Trophoblast cell (in vitro differentiated cells and primary cell): ENCODE measurements around the gene NHLRC1.

ENCODE experiments used
- DNase-seq, 2 donors: peaks; one replicate each; pipeline ENCODE4 v3.0.0-alpha.2; 2016
- H2AFZ ChIP-seq: 2 replicates; pipeline ENCODE4 v1.6.1; 2013; ENCODE audit warnings: low read length, moderate library complexity, mild to moderate bottlenecking; ENCODE audit not compliant: insufficient read depth, poor library complexity
- H2AK5ac ChIP-seq: 2 replicates; pipeline ENCODE4 v1.6.1; 2013; ENCODE audit warnings: mild to moderate bottlenecking, low read length
- H2BK120ac ChIP-seq: 2 replicates; pipeline ENCODE4 v1.6.1; 2013; ENCODE audit warnings: low read length, mild to moderate bottlenecking, moderate library complexity; ENCODE audit not compliant: insufficient read depth, poor library complexity
- H2BK12ac ChIP-seq: 2 replicates; pipeline ENCODE4 v1.6.1; 2013; ENCODE audit warnings: mild to moderate bottlenecking, low read length, moderate library complexity
- H2BK5ac ChIP-seq: 2 replicates; pipeline ENCODE4 v1.6.1; 2013; ENCODE audit warnings: low read length, low read depth, moderate library complexity, mild to moderate bottlenecking; ENCODE audit not compliant: poor library complexity
- H3K14ac ChIP-seq: 2 replicates; pipeline ENCODE4 v1.6.1; 2013; ENCODE audit warnings: mild to moderate bottlenecking, low read length
- H3K18ac ChIP-seq: 2 replicates; pipeline ENCODE4 v1.6.1; 2013; ENCODE audit warnings: mild to moderate bottlenecking, low read length
- H3K23ac ChIP-seq: 2 replicates; pipeline ENCODE4 v1.6.1; 2013; ENCODE audit warnings: low read length
- H3K27ac ChIP-seq: 2 replicates; pipeline ENCODE4 v1.5.1; 2013; ENCODE audit warnings: low read depth, mild to moderate bottlenecking, inconsistent platforms, low read length, moderate library complexity
- H3K27me3 ChIP-seq: 2 replicates; pipeline ENCODE4 v1.6.1; 2013; ENCODE audit warnings: inconsistent platforms, mild to moderate bottlenecking, low read length, moderate library complexity; ENCODE audit not compliant: insufficient read depth
- H3K36me3 ChIP-seq, 2 experiments: 1 replicate in 1 of 2; 2 replicates in 1 of 2; pipeline ENCODE4 v1.6.1; 2013; ENCODE audit warnings: low read length in 2 of 2, mild to moderate bottlenecking in 2 of 2, moderate library complexity in 1 of 2; ENCODE audit not compliant: insufficient read depth in 2 of 2, control insufficient read depth in 1 of 2
- H3K4ac ChIP-seq: 2 replicates; pipeline ENCODE4 v1.6.1; 2013; ENCODE audit warnings: low read depth, mild to moderate bottlenecking, low read length, moderate library complexity
- H3K4me1 ChIP-seq, 2 experiments: 1 replicate in 1 of 2; 2 replicates in 1 of 2; pipeline ENCODE4 v1.6.1; 2013; ENCODE audit warnings: low read length in 2 of 2, mild to moderate bottlenecking in 2 of 2, moderate library complexity in 1 of 2; ENCODE audit not compliant: insufficient read depth in 2 of 2, control insufficient read depth in 1 of 2
- H3K4me2 ChIP-seq: 2 replicates; pipeline ENCODE4 v1.6.1; 2013; ENCODE audit warnings: inconsistent platforms, mild to moderate bottlenecking, low read length, moderate library complexity
- H3K4me3 ChIP-seq: 2 replicates; pipeline ENCODE4 v1.5.1; 2013; ENCODE audit warnings: mild to moderate bottlenecking, low read depth, low read length, inconsistent platforms
- H3K79me1 ChIP-seq: one replicate; pipeline ENCODE4 v1.6.1; 2013; ENCODE audit warnings: low read length
- H3K79me2 ChIP-seq: 2 replicates; pipeline ENCODE4 v1.6.1; 2013; ENCODE audit warnings: low read length, mild to moderate bottlenecking; ENCODE audit not compliant: control insufficient read depth, insufficient read depth, poor library complexity
- H3K9ac ChIP-seq: 2 replicates; pipeline ENCODE4 v1.6.1; 2013; ENCODE audit warnings: mild to moderate bottlenecking, low read length
- H3K9me3 ChIP-seq: 2 replicates; pipeline ENCODE4 v1.6.1; 2013; ENCODE audit warnings: low read depth, mild to moderate bottlenecking, control low read depth, inconsistent platforms, low read length; ENCODE audit not compliant: insufficient read depth
- H4K12ac ChIP-seq: 2 replicates; pipeline ENCODE4 v1.6.1; 2013; ENCODE audit warnings: low read depth, mild to moderate bottlenecking, low read length, moderate library complexity
- H4K8ac ChIP-seq: 2 replicates; pipeline ENCODE4 v1.6.1; 2013; ENCODE audit warnings: low read depth, mild to moderate bottlenecking, low read length, moderate library complexity
- H4K91ac ChIP-seq: one replicate; pipeline ENCODE4 v1.6.1; 2013; ENCODE audit warnings: low read depth, mild to moderate bottlenecking, low read length, moderate library complexity
- WGBS: extraction: QIAGEN DNeasy Blood & Tissue Kit; methylation state at CpG from one replicate; pipeline ENCODE4 v1.1.7; 2013; ENCODE audit warnings: missing lambda C conversion rate; ENCODE audit not compliant: insufficient read length, insufficient coverage; ENCODE audit errors: extremely low coverage; 5-methylcytosine and 5-hydroxymethylcytosine counted together

The NHLRC1 gene

DNA sequence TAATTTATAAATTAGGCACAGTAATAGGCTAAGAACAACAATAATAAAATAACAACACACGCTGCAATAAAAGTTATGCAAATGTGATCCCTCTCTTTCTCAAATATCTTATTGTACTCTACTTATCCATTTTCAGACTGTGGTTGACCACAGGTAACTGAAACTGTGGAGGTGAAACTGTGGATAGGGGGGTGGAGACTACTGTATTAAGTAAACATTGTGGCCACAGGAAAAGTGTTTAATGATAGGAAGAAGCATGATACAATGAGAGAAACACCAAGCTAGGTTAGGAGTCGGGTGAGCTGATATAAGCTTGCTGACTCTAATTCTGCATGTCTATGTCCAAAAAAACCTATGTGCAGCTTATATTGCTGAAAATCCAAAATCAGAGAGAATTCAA is 23.0 kb downstream of the NHLRC1 start:
- Histone ChIP-seq H3K36me3 (no peaks in the 10 kb centered on the region), H3K4me2 (no peak overlapping the region), H4K8ac (no peak overlapping the region), H2BK12ac (no peak overlapping the region), H3K79me2 (no peaks in the 10 kb centered on the region), H2AK5ac (no peak overlapping the region), H3K27ac (no peak overlapping the region), H3K23ac (no peak overlapping the region), H3K4me3 (no peak overlapping the region), H2BK120ac (no peak overlapping the region), H3K9me3 (no peaks in the 10 kb centered on the region), H2BK5ac (no peak overlapping the region), H4K91ac (no peak overlapping the region), H2AFZ (no peak overlapping the region), H4K12ac (no peak overlapping the region), H3K4ac (no peak overlapping the region), H3K14ac (no peak overlapping the region), H3K18ac (no peak overlapping the region), H3K79me1 (no peaks in the 10 kb centered on the region), H3K27me3 (no peaks in the 10 kb centered on the region), H3K4me1 (no peaks in the 10 kb centered on the region), H3K9ac (no peak overlapping the region)
- no CpG with 5 or more reads among the region's 2 CpGs for WGBS
- no peak for DNase-seq

- H3K9ac ChIP-seq, result no peak overlapping the region
- H2BK12ac ChIP-seq, result no peak overlapping the region
- H3K4me1 ChIP-seq, result no peaks in the 10 kb centered on the region
- H3K14ac ChIP-seq, result no peak overlapping the region
- H4K91ac ChIP-seq, result no peak overlapping the region
- no peaks in the 10 kb centered on the region for H3K79me1 ChIP-seq
- no peak overlapping the region for H3K27ac ChIP-seq
- WGBS, result no CpG with 5 or more reads among the region's 3 CpGs
- no peaks in the 10 kb centered on the region for H3K9me3 ChIP-seq
- no peaks in the 10 kb centered on the region for H3K79me2 ChIP-seq
- DNase-seq, result no peak
- H3K4me2 ChIP-seq, result no peak overlapping the region
- no peak overlapping the region for H2AK5ac ChIP-seq
- no peak overlapping the region for H3K4me3 ChIP-seq
- no peak overlapping the region for H4K8ac ChIP-seq
- no peak overlapping the region for H2BK5ac ChIP-seq
- H3K27me3 ChIP-seq, result no peaks in the 10 kb centered on the region
- no peak overlapping the region for H3K18ac ChIP-seq
- no peaks in the 10 kb centered on the region for H3K36me3 ChIP-seq
- no peak overlapping the region for H2AFZ ChIP-seq
- H2BK120ac ChIP-seq, result no peak overlapping the region
- H3K23ac ChIP-seq, result no peak overlapping the region
- H4K12ac ChIP-seq, result no peak overlapping the region
- H3K4ac ChIP-seq, result no peak overlapping the region
Observed at GRCh38 chr6:18096423-18096822, 26.1 kb downstream of the NHLRC1 start.

DNA sequence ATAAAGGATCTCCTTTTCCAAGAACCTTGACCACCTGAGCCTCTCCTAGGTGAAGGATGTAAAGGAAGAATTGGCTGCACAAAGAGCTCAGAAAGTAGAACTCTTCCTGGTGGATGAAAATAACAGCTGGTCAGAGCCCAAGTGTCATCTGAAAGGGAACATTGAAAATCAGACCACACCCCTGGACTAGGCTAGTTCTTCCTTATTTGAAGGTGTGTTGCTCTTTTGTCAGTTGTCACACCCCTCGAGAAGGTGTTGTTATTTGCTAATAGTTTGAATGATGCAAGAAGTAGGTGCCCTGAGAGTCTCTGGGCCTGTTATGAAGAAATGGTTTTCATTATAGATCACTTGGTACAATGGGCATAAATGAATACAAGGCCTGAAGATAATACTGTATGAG is 31.1 kb downstream of the NHLRC1 start:
- WGBS, result no CpG with 5 or more reads among the region's 1 CpG
- Histone ChIP-seq H3K79me1 (no peaks in the 10 kb centered on the region), H3K36me3 (no peaks in the 10 kb centered on the region), H3K9ac (no peak overlapping the region), H3K27ac (no peak overlapping the region), H2AFZ (no peak overlapping the region), H3K27me3 (no peaks in the 10 kb centered on the region), H3K4me3 (no peak overlapping the region), H2BK5ac (no peak overlapping the region), H3K18ac (no peak overlapping the region), H3K79me2 (no peaks in the 10 kb centered on the region), H4K91ac (no peak overlapping the region), H4K12ac (no peak overlapping the region), H4K8ac (no peak overlapping the region), H3K23ac (no peak overlapping the region), H2BK12ac (no peak overlapping the region), H2BK120ac (no peak overlapping the region), H3K4me2 (no peak overlapping the region), H3K4me1 (no peaks in the 10 kb centered on the region), H3K14ac (no peak overlapping the region), H3K4ac (no peak overlapping the region), H2AK5ac (no peak overlapping the region), H3K9me3 (peaks cover 7% of the 10 kb centered on the region)
- no peak for DNase-seq

DNA sequence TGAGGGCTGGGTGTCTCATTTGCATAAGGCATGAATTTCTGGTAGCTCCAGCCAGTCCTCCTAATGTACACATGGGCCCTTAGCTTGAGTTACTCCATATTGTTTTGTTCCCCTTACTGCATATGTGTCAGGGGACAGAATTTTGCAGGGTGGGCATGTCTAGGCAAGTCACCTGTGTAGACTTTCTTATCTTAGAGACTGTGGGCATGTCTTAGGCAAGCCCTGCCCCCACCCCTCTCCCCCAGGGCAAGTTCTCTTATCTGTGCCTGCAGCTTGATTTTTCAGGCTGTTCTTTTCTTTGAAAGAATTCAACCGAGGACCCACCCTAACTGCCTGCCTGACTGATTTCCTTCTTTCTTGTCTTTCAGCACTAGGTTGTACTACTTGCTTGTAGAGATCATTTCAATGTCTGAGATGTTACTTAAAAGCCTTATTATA is 32.1 kb downstream of the NHLRC1 start:
- H3K27me3 ChIP-seq, result no peaks in the 10 kb centered on the region
- H3K79me1 ChIP-seq, result no peaks in the 10 kb centered on the region
- no peak overlapping the region for H2AFZ ChIP-seq
- no peaks in the 10 kb centered on the region for H3K79me2 ChIP-seq
- no peak overlapping the region for H3K4ac ChIP-seq
- no peak overlapping the region for H2BK5ac ChIP-seq
- no peak overlapping the region for H2BK12ac ChIP-seq
- no peak overlapping the region for H3K4me2 ChIP-seq
- H3K36me3 ChIP-seq, result no peaks in the 10 kb centered on the region
- no peak overlapping the region for H2AK5ac ChIP-seq
- no peak for DNase-seq
- WGBS, result no CpG with 5 or more reads among the region's 1 CpG
- no peak overlapping the region for H3K23ac ChIP-seq
- H3K9me3 ChIP-seq, result peaks cover 7% of the 10 kb centered on the region
- no peak overlapping the region for H4K12ac ChIP-seq
- H3K14ac ChIP-seq, result no peak overlapping the region
- no peak overlapping the region for H3K18ac ChIP-seq
- no peak overlapping the region for H3K27ac ChIP-seq
- no peaks in the 10 kb centered on the region for H3K4me1 ChIP-seq
- H4K91ac ChIP-seq, result no peak overlapping the region
- H3K9ac ChIP-seq, result no peak overlapping the region
- no peak overlapping the region for H3K4me3 ChIP-seq
- no peak overlapping the region for H4K8ac ChIP-seq
- H2BK120ac ChIP-seq, result no peak overlapping the region
